Osteoblast (primary cell): ENCODE data around the gene RGS17. TPM values are rescaled to one million over a fixed set of nuclear protein-coding genes. Genes with fewer than 3 reads are reported as not detected.

ENCODE experiments used
- DNase-seq: peaks from one replicate; pipeline ENCODE4 v3.0.0; 2011; ENCODE audit warnings: low spot score, mixed read lengths; ENCODE audit not compliant: insufficient read length; ENCODE audit errors: missing footprints
- H2AFZ ChIP-seq: 2 replicates; pipeline ENCODE4 v1.6.0; 2011; ENCODE audit warnings: mild to moderate bottlenecking, low read length
- H3K27ac ChIP-seq: 2 replicates; pipeline ENCODE4 v1.5.1; 2011; ENCODE audit warnings: mild to moderate bottlenecking, low read depth, low read length, moderate library complexity
- H3K27me3 ChIP-seq: 2 replicates; pipeline ENCODE4 v1.6.0; 2012; ENCODE audit warnings: mild to moderate bottlenecking, control low read depth, inconsistent platforms, low read length, moderate library complexity; ENCODE audit not compliant: insufficient read depth
- H3K36me3 ChIP-seq: 2 replicates; pipeline ENCODE4 v1.5.1; 2011; ENCODE audit warnings: mild to moderate bottlenecking, low read length, control low read depth, moderate library complexity; ENCODE audit not compliant: insufficient read depth
- H3K4me1 ChIP-seq: 2 replicates; pipeline ENCODE4 v1.5.1; 2011; ENCODE audit warnings: mild to moderate bottlenecking, low read length, control low read depth, moderate library complexity; ENCODE audit not compliant: insufficient read depth
- H3K4me2 ChIP-seq: 2 replicates; pipeline ENCODE4 v1.6.0; 2011; ENCODE audit warnings: mild to moderate bottlenecking, low read length; ENCODE audit not compliant: insufficient read depth
- H3K4me3 ChIP-seq: fragments of 200-600 bp; sonication (generic); 3 replicates; pipeline ENCODE4 v1.5.1; 2012; ENCODE audit warnings: mild to moderate bottlenecking, low read length, inconsistent platforms; ENCODE audit not compliant: insufficient read depth
- H3K79me2 ChIP-seq: 2 replicates; pipeline ENCODE4 v1.6.0; 2012; ENCODE audit warnings: mild to moderate bottlenecking, low read length, control low read depth, inconsistent platforms; ENCODE audit not compliant: insufficient read depth
- H3K9me3 ChIP-seq: 2 replicates; pipeline ENCODE4 v1.5.1; 2011; ENCODE audit warnings: low read depth, low read length, control low read depth
- H4K20me1 ChIP-seq: 2 replicates; pipeline ENCODE4 v1.6.0; 2012; ENCODE audit warnings: mild to moderate bottlenecking, low read length, control low read depth; ENCODE audit not compliant: insufficient read depth
- CTCF ChIP-seq: IDR thresholded peaks from 2 replicates; pipeline ENCODE4 v1.5.1; 2011; ENCODE audit warnings: mild to moderate bottlenecking, low read depth, low read length, moderate library complexity; ENCODE audit errors: extremely low read depth
- total RNA-seq: library from RNA; depleted of rRNA; stranded (reverse); fragments of >200 nt; gene quantifications from 2 replicates; pipeline ENCODE4 v1.2.3, GENCODE V29; 2012

Gene RGS17
- total RNA-seq, 1 donor, result 1.4 TPM

- no peaks in the 10 kb centered on the region for H3K36me3 ChIP-seq
- no peak overlapping the region for H3K27ac ChIP-seq
- no peaks in the 10 kb centered on the region for H3K27me3 ChIP-seq
- no peak for TF ChIP-seq CTCF
- no peak for DNase-seq
- H3K4me2 ChIP-seq, result no peak overlapping the region
- H3K4me1 ChIP-seq, result no peaks in the 10 kb centered on the region
- no peak overlapping the region for H3K4me3 ChIP-seq
- no peaks in the 10 kb centered on the region for H3K9me3 ChIP-seq
- H3K79me2 ChIP-seq, result no peaks in the 10 kb centered on the region
- H4K20me1 ChIP-seq, result no peaks in the 10 kb centered on the region
- H2AFZ ChIP-seq, result no peak overlapping the region
Measured at GRCh38 chr6:153145591-153145990, 14.5 kb upstream of the RGS17 start.

- Histone ChIP-seq H3K4me3 (no peak overlapping the region), H3K27me3 (no peaks in the 10 kb centered on the region), H3K4me1 (no peaks in the 10 kb centered on the region), H3K36me3 (no peaks in the 10 kb centered on the region), H4K20me1 (no peaks in the 10 kb centered on the region), H3K4me2 (no peak overlapping the region), H3K79me2 (no peaks in the 10 kb centered on the region), H2AFZ (no peak overlapping the region), H3K27ac (no peak overlapping the region), H3K9me3 (no peaks in the 10 kb centered on the region)
- no peak for TF ChIP-seq CTCF
- DNase-seq, result no peak
Measured at GRCh38 chr6:153143200-153143599, 12.1 kb upstream of the RGS17 start.

- H3K79me2 ChIP-seq, result no peaks in the 10 kb centered on the region
- no peaks in the 10 kb centered on the region for H4K20me1 ChIP-seq
- no peaks in the 10 kb centered on the region for H3K9me3 ChIP-seq
- H3K4me3 ChIP-seq, result no peak overlapping the region
- H3K27ac ChIP-seq, result no peak overlapping the region
- no peaks in the 10 kb centered on the region for H3K36me3 ChIP-seq
- no peak for TF ChIP-seq CTCF
- H3K27me3 ChIP-seq, result no peaks in the 10 kb centered on the region
- no peaks in the 10 kb centered on the region for H3K4me1 ChIP-seq
- no peak overlapping the region for H2AFZ ChIP-seq
- H3K4me2 ChIP-seq, result no peak overlapping the region
- DNase-seq, result no peak
Measured at GRCh38 chr6:153140299-153140698, 9.2 kb upstream of the RGS17 start.

GRCh38 chr6:153138930-153139329, 7.8 kb upstream of the RGS17 start:
- no peak for TF ChIP-seq CTCF
- H3K27ac ChIP-seq, result no peak overlapping the region
- no peak for DNase-seq
- no peaks in the 10 kb centered on the region for H3K79me2 ChIP-seq
- H3K27me3 ChIP-seq, result no peaks in the 10 kb centered on the region
- H3K9me3 ChIP-seq, result no peaks in the 10 kb centered on the region
- no peak overlapping the region for H3K4me3 ChIP-seq
- H4K20me1 ChIP-seq, result no peaks in the 10 kb centered on the region
- H2AFZ ChIP-seq, result no peak overlapping the region
- H3K36me3 ChIP-seq, result no peaks in the 10 kb centered on the region
- no peak overlapping the region for H3K4me2 ChIP-seq
- H3K4me1 ChIP-seq, result no peaks in the 10 kb centered on the region
